Renal pelvis (tissue), 4 donors: Measurements from ENCODE around the gene LGALSL. TPM values are rescaled to one million over a fixed set of nuclear protein-coding genes. Genes with fewer than 3 reads are reported as not detected.
A peak's percentile ranks its signal among the peaks of the same experiment; 100 is the strongest.
"Not testable (repeated sequence)": the region's sequence is repeated elsewhere in the genome, so short reads cannot be mapped to it uniquely, and the experiment has no call there.

Source experiments
- DNase-seq: peaks from one replicate; pipeline ENCODE4 v3.0.0-alpha.2; 2013
- polyA plus RNA-seq, 3 donors: library from polyadenylated mRNA; unstranded; fragments of 120-200 nt; gene quantifications; one replicate each; pipeline ENCODE4 v1.2.1, GENCODE V29; 2013; ENCODE audit not compliant: insufficient read length in 3 of 3

LGALSL gene
- polyA plus RNA-seq, 3 donors: 32.5 to 35.7 (median 34.6) TPM

DNA sequence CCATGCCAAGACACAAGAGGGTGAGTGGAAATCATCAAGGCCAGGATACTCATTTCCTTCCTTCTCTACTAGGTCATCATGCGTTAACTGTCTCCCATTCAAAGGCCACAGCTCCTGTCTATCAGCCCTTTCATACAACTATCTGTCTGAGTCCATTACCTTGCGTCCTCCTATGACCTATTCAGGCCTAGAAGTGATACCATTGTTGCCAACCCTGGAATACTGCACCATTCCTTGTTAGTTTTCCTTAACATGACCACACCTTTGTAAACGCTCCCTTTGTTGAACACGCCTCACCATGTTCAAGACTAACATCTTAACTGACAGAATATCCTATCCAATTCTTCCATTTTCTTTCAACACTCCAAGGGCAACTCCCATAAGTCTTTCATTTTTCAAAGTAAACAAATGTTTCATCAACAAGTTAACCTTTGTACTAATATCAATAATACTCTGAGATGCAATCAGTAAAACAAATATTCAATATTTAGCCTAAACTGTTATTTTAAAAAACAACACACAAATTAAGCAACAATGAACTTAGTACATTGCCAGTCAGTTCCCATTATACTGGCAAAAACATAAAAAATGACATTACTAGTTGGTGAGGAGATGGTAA is 19.8 kb upstream of the LGALSL start:
- DNase-seq: no peak

DNA sequence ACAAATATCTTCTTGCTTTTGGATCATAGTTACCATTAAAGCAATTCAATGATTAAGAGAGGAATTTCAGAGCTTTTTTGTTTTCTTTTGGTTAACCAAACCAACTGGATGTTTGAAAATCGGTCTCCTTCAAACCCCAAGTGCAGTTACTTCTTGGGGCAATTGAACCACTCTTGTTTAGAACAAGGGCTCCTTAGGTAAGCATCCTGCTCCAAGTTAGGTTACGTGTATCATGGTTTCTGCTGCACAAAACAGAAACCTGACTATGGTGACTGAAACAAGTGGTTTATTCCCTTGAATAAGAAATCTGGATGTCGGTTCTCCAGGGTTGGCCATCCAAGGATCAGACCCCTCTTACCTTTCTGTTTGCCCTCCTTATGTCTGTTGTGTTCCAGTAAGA is 16.1 kb upstream of the LGALSL start:
- DNase-seq: no peak

DNA sequence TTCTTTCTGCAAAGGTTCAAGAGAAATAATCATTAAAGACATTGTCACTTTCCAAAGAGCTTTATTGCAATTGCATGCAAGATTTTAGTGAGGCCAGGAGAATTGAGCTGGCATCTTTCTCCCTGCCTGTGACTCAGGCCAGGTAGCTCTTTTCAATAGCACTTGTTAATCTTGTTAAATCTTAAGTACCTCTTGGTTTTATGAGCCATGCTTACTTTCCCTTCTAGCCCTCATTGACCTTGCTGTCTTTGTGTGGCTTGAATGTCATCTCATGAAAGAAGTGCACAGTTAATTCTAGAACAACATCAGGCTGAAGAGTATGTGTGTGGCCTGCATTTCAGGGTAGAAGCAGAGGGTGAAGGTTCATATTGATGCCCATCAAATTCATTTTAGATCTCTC is 14.8 kb upstream of the LGALSL start:
- DNase-seq: no peak

DNA sequence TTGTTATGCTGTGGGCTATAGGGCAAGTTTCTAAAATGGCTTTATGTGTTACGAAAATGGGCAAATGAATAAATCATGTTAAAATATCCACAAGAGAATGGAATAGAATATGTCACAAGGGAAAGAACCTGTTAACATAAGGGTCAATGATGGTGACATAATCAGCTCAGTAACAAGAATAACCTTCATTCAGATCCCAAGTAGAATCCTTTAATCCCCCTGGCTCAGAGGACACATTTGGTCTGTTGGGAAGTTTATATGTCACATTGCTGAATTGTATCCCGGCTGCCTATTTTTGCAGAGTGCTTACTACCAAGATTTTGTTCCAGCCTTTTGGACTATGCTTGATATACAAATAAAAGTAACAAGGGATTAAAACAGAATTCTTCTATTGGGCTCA is 13.1 kb upstream of the LGALSL start:
- DNase-seq: no peak

DNA sequence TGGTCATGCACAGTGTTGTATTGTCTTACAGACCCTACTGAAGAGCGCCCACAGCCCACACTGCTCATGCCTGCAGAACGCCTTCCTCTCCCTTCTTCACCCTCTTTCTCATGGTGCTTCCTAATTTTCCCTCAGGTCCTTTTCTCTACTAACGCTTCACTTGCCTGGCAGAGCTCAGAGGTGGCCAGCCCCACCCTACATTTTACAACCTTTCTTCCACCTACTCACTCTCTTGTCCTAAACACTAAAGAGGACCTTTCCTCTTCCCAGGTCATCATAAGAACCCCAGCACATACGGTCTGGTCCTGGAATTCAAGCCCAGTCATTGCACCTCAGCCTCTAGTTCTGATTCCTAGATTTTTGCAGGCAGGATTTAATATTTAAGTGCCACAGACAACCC is 11.7 kb upstream of the LGALSL start:
- no peak for DNase-seq

DNA sequence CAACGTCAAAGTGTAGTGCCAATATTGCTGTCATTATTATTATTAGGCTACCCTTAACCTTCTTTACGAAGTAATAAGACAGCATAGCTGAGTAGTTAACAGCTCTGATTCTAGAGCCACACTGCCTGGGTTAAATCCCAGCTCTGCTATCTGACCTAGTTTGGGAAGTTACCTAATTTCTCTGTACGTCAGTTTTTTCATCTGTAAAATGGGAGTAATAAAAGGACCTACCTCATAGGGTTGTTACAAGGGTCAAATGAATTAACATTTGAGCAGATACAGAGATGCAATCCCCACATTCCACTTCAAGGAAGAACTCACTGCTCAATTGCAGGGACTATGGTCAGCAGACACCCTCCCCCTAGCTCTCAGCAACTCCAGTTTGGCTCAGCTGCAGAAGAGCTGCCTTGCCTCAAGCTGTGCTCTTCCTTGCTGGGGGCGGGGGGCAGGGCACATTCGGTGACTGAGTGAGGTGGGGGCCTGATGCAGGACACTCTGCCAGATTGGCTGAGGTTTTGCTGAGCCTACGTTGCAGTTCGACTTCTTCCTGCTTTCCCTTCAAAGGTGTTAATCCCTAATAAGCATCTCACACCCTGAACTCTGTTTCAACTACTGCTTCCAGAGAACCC is 11.0 kb upstream of the LGALSL start:
- DNase-seq: no peak

DNA sequence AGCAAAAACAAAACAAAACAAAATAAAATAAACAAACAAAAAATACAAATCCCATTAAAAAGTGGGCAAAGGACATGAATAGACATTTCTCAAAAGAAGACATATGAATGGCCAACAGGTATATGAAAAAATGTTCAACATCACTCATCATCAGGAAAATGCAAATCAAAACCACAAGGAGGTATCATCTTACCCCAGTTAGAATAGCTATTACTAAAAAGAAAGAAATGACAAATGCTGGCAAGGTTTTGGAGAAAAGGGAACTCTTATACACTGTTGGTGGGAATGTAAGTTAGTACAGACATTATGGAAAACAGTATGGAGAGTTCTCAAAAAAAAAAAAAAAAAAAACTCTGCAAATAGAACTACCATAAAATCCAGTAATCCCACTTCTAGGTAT is 8.0 kb upstream of the LGALSL start:
- DNase-seq: not testable (repeated sequence)

DNA sequence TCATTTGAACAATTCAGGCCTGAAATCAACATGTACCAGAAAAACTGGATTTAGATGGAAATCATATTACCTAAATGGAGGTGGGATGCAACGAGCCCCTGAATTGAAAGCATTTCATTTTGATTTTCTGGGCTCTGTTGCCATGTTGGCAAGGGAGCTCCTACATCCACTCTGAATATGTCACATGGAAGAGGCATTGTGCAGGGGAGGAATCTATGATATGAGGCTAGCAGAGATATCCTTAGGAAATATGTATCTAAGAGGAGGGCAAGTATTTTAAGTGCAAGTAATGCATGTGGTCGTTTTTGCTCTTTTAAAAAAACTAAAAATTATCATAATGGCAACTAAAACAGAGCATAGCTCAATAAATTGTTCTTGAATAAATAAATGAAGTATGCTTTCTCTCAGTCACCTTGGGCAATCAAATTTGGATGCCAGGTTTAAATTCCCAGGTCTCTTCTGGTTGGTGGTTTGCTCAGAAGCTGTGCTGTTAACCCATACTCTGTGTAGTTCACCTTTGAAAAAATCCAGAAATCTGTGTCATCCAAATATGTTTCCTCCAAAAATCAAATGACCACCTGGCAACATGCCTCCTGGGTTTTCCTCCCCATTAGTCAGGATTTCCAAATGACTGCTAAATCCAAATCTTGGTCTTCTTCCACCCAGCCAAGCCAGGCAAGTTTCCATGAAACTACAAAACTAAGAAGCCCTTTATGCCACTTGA is 6.5 kb upstream of the LGALSL start:
- no peak for DNase-seq

DNA sequence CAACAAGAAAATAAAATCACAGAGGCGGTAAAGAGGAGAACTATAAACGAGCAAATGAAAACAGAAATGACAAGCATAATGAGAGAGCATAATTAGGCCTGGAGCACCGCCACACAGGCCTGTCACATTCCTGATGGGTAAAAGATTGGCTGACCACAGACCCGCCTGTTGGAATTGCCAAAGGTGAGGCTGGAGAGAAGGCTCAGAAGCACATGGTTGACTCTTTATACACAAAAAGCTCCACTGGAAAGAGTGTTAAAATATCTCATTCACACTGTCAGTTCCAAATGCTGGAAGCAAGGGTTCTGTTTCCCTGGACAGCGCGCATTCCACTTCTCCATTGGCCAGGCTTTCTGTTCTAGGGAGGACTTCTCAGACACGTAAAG is 5.9 kb upstream of the LGALSL start:
- DNase-seq: no peak

DNA sequence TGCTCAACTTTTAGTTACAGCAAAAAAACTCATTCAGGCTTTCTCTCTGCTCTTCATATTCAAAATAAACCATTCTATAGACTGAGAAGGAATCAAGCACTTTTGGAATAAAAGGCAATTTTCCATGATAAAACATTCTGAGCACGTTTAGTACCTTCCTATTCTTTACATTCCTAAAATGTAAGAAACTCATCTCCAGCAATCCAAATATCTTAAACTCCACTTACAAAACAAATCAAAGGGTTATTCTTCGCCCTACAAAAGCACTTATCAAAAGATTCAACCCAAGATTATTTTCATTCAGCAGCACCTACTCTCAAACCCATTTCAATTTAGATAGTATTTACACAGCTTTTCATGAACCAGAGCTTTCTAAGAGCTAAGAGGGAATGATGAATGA is 2.9 kb upstream of the LGALSL start:
- no peak for DNase-seq

DNA sequence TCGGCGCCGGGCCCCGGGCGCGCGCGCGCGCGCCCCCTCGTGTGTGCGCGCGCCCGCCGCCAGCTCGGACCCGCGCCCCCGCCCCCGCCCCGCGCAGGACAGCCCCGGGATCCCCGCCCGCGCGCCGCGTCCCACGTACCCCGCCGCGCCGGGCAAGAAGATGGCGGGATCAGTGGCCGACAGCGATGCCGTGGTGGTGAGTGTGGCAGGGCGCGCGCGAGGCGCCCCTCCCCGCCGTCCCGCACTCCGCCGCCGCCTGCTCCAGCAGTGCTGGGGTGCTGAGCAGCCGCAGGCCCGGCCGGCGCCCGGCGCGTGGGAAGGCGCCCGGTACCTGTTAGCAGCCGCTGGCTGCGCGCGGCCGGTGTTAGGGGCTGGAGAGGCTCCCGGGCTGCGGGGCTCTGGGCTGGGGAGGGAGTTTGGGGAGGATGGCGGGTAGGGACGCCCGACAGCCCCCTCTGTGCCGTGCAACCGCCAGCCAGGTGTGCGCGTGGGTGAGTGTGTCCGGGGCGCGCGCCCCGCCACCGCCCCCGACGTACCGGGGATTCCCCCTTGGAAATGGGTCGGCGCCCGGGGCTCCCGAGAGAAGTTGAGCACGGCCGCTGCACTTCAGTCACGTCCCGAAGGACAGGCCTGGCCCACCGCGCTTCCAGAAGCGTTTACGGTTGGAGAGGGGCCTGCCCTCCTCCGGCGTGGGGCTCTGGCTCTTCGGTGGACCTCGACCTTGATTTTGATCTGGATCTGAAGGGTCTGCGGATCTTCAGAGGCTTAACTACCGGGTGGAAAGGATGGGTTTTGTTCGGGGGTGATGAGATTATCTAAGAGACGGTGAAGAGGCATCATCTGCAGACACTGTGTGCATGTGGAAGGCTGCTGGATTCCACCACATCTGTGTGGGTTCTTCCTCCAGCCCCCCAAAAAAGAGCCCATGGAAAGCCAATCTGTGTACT is 697 bp downstream of the LGALSL start:
- DNase-seq: peak; percentile 57

DNA sequence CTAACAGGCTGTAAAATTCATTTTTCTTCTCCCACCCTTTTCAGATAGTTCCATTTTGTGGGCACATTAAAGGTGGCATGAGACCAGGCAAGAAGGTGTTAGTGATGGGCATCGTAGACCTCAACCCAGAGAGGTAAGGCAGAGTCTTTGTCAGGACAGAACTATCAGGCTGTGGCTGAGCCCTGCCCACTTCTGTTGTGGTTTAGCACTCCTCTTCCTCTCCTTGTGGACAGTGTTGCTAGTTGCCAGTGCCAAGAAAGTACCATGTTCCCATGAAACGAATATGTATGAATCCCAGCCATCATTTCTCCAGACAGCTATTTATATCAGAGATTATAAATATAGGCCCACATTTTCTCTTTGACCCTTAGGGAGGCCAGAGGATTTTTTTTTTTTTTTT is 1.6 kb downstream of the LGALSL start:
- no peak for DNase-seq

DNA sequence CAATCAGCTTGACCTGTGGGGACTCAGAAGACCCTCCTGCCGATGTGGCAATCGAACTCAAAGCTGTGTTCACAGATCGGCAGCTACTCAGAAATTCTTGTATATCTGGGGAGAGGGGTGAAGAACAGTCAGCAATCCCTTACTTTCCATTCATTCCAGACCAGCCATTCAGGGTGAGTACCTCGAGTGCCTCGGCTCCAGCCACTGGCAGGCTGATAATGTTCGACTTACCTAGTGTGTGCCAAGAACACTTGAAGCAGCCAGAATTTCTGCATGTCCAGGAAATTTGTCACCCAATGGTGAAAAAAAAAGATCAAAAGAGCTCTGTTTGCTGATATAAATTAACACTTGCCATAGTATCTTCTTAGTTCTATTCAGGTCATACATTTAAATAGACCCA is 2.3 kb downstream of the LGALSL start:
- DNase-seq: no peak

DNA sequence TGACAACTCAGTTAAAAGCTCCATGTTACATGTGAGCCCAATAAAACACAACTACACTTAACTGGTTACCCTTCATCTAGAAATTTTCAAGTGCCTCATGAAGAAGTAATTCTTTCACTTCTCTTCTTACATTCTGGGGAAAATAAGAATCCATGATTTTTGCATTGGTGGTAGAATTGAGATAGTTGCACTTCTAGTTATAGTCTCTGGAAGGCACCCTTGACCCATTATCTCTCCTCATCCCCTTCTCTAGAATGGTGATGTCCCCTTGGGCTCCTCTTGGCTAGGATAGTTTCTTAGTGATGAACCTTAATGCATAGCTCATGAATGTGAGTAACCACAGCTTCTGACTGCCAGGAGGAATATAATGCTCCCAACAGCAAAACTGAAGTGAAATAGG is 3.6 kb downstream of the LGALSL start:
- DNase-seq: no peak

DNA sequence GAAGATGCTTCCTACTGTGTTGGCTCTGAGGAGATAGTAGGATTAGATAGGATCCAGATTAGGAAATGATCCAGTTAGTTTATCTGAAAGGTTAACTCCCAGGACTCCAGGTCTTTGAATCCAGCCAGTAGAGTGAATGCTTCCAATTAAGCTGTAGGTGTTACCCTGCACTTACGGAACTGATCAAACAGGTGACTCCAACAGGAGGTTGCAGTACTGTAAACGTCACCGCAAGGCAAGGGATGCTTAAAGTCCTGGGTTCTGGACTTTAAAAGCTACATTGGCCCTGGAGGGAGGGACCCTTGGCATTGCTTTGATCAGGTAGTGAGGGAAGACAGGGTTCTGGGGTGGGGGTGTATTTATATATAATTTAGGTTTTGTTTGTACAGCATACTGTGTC is 5.6 kb downstream of the LGALSL start:
- DNase-seq: no peak

DNA sequence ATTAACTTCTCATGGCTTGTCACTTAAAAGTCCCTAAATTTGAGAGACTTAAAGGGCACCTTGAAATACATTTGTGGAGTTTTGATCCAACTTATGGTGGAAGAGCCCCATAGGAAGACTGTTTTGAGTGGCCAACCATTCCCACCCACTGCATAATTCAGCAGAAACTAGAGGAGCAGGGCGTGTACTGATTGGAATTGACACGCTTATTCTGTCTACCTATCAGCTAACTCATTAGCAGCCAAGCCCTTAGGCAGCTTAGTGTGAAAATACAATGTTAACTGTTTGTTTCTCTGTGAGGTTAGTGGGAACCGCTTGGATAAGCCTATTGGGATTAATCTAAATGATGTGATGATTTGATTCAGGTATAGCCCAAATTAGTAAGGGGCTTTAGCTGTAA is 6.4 kb downstream of the LGALSL start:
- DNase-seq: no peak

DNA sequence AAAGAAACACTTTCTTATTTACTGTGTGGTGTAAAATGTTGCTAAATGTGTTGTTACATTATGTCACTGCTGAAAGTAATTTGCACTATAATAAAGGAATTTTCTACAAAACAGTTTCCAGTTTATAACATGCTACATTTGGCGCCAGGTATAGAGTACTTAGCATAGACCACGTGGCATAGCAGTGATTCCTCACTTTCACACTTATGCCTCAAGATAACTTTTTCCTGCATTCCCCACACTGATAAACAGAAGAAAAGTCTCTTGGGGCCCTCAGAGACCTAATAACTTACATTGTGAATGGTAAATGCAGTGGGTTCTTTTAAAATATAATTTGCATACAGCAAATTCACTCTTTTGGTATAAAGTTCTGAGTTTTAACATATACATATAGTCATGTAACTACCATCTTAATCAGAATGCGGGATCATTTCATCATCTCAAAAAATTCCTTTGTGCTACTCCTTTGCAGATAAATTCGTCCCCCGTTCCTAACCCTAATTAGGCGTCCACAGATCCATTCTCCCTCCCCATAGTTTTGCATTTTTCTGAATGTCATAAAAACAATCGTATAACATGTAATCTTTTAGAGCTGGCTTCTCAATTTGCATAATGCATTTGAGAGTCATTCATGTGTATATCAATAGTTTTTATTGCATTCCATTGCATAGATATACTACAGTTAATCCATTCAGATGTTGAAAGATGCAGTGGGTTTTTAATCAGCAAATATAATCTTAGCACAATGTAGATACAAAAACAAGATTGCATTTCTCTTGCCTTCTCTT is 7.5 kb downstream of the LGALSL start:
- no peak for DNase-seq

DNA sequence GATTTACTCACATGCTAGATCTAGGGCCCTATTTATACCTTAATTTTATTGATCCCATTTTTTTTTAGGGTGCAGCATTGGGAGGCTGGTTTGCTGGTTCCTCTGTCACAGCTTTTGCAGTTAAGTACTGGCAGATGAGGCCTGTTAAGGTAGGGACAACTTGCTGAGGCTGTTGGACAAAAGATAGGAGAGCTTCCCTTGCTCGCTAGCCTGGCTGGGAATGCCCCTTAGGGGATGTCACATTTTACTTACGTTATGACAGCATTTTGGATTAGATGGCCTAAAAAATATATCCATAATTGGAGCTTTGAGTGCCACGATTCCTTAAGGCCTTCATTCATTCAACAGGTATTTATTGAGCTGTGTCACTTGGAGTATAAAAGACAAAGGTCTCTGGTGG is 8.2 kb downstream of the LGALSL start:
- DNase-seq: no peak

DNA sequence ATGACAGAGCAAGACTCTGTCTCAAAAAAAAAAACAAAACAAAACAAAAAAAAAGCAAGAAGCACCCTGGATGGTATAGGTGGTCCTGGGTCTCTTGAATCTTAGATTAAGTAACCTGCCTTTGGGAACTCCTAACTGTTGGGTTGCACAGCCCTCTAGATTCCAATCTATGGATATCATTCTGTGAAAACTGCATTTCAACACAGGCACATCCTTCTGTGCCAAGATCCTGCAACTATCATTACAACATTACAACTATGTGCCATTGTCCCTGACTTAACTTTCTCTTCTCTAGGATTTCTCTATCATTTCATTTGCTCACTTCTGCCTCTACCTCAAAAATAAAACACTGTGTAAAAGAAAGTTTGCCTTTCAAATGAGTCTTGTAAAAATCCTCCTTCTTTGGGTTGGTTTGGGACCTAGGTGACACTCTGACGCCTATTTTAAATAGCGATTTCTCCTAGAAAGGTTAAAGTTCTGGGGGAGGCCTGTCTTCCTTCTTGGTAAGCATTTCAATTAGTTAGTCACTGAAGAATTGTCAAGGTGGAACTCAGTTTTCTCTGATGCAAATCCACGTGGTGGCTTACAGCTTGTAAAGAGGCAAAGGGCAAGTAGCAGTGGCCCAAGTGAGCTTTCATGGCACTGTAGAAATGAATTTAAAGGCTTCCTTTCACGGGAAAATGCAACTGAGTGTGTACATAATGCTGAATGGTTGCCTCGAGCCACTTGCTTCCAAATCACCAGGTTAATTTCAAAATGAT is 9.2 kb downstream of the LGALSL start:
- no peak for DNase-seq

DNA sequence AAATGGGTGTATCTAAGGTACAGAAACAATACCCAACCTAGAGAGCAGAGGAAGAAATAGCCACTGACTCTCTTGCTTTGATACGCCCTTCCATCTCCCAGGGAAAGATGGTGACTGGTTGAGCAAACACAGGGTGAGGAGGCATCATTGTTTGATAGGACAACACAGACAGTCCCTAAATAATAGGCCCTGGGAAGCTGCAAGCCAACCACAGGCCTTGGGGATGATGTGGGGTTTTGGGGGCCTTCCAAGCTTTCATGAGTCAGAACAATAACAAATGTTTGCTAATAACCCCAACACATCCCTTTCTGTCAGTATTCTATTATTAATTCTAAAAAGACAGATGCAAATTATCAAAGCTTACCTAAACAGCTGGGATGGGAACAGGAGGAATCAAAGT is 9.8 kb downstream of the LGALSL start:
- DNase-seq: no peak
